DOHH2 (cell line): ENCODE data around the gene FAM53B.

Experiments used
- CTCF ChIP-seq: fragments of 200-600 bp; sonication (generic); IDR thresholded peaks from one replicate; pipeline ENCODE4 v1.5.1; 2014; ENCODE audit warnings: antibody characterized with exemption, mild to moderate bottlenecking, low read depth, low read length; ENCODE audit not compliant: poor library complexity, severe bottlenecking
- EZH2phosphoT487 ChIP-seq: fragments of 200-600 bp; sonication (generic); IDR thresholded peaks from 2 replicates; pipeline ENCODE4 v1.6.1; 2017; ENCODE audit warnings: borderline replicate concordance, mild to moderate bottlenecking, antibody characterized with exemption, low read length, moderate library complexity, mixed read lengths

- TF ChIP-seq CTCF (no peak), EZH2phosphoT487 (no peak)
Observed at GRCh38 chr10:124738441-124738840, 5.7 kb downstream of the FAM53B start.
